ENCODE data around the gene PDLIM5. TPM values are rescaled to one million over a fixed set of nuclear protein-coding genes. Genes with fewer than 3 reads are reported as not detected.

Gene PDLIM5
- total and polyA plus RNA-seq, 9 donors, result 24.9 to 160 (median 87.8) TPM

DNA sequence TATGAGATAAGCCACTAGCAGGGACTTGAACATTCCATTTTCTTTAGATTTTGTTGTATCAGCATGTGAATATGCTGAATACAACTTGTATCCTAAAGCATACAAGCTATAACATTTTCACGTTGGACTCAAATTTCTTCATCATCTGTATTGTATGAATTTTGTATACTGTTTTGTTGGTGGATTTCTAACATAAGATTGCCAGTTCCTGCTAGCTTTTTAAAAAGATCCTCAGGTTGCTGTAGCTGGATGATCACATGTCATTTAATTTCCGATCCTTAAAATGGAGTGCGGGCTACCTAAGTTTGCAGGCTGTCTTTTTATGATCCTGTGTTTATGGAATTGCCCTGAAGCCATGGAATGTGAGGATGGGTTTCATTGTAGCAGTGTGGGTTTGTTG, 6.9 kb downstream of the PDLIM5 start:
- TF ChIP-seq, protein P1, sequence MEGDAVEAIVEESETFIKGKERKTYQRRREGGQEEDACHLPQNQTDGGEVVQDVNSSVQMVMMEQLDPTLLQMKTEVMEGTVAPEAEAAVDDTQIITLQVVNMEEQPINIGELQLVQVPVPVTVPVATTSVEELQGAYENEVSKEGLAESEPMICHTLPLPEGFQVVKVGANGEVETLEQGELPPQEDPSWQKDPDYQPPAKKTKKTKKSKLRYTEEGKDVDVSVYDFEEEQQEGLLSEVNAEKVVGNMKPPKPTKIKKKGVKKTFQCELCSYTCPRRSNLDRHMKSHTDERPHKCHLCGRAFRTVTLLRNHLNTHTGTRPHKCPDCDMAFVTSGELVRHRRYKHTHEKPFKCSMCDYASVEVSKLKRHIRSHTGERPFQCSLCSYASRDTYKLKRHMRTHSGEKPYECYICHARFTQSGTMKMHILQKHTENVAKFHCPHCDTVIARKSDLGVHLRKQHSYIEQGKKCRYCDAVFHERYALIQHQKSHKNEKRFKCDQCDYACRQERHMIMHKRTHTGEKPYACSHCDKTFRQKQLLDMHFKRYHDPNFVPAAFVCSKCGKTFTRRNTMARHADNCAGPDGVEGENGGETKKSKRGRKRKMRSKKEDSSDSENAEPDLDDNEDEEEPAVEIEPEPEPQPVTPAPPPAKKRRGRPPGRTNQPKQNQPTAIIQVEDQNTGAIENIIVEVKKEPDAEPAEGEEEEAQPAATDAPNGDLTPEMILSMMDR (IDR thresholded peaks at IDR 0.05), result no peak
- DNase-seq, result no peak
- 59 to 71% (median 60%) methylated on average over 3 of the region's 3 CpGs for WGBS, 3 donors

DNA sequence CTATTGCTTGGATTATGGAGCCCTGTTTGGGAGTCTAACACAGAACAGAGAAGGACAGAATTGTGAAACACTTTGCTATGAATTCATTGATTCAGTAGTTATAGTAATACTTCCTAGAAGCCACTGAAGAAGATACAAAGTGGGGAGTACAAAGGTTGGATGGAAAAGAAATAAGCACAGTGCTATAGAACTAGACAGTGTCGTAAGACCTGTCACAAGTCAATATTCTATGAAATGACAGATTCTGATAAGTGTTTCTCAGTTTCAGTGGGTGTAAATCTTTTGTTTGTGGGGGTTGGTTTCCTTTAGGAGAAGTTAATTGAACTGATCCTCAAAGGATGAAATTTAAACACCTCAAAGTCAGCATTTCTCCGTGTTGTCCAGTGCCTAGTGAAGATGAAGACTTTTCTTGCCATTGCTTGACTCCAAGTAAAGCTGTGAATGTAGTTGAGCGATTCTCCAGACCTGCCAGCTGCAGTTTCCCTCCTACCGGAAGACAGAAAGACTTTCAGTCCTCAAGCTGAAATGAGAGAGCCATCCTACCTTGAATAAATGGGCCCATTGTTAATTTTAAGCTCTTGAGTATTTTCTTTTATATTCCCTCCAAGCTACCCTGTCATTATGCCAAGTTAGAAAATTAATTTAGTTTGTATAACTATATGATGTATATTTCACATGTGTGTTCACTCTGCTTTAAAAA, 7.9 kb downstream of the PDLIM5 start:
- Histone ChIP-seq H3K27me3 (no peaks in the 10 kb centered on the region), H3K36me3 (no peaks in the 10 kb centered on the region), H3K4me3 (no peak overlapping the region), H3K27ac (no peak overlapping the region), H3K4me1 (ENCODE audit: insufficient read depth) (peaks cover 1% of the 10 kb centered on the region), H3K9me3 (no peaks in the 10 kb centered on the region)
- no peak for DNase-seq
- intact Hi-C loops (cut with DNase I), result loop anchor here in 1 of 4 donors (10.0 kb wide), 1 partner anchor 45 kb away; no protein-coding TSS in a partner anchor
- WGBS, 3 donors, result 86 to 96% (median 91%) methylated on average over 4 of the region's 4 CpGs
- TF ChIP-seq POLR2A (IDR thresholded peaks at IDR 0.05) (no peak), EP300 (IDR thresholded peaks at IDR 0.05) (no peak)
- TF ChIP-seq, protein P1 (IDR thresholded peaks at IDR 0.05), result no peak

More for the DNA sequence above, 6.9 kb downstream of the PDLIM5 start:
- Histone ChIP-seq H3K9me3 (no peaks in the 10 kb centered on the region), H3K4me1 (ENCODE audit: insufficient read depth) (peaks cover 1% of the 10 kb centered on the region), H3K27me3 (no peaks in the 10 kb centered on the region), H3K27ac (no peak overlapping the region), H3K4me3 (no peak overlapping the region), H3K36me3 (no peaks in the 10 kb centered on the region)
- intact Hi-C loops (cut with DNase I), result loop anchor here in 1 of 4 donors (10.0 kb wide), 1 partner anchor 46 kb away; no protein-coding TSS in a partner anchor

DNA sequence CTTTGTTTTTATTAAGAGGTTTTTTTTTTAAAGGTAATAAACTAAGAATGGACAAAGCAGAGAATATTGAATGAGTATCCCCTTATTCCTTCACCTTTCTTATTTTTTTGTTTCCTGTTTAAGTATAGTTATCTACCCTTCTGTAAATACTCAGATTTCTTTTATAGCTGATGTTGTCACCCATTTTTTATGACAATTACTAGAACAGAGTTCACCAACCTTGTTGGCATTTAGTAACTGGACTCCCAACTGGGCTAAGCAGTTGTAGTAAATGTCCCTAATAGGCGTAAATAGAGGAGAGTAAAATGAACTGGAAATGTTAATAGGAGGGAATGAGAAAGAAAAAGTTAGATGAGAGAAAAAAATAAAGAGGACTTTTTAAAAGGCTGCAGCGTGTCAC, 9.8 kb downstream of the PDLIM5 start:
- Histone ChIP-seq H3K4me1 (ENCODE audit: insufficient read depth) (peaks cover 1% of the 10 kb centered on the region), H3K9me3 (no peaks in the 10 kb centered on the region), H3K27me3 (no peaks in the 10 kb centered on the region), H3K27ac (no peak overlapping the region), H3K4me3 (no peak overlapping the region), H3K36me3 (no peaks in the 10 kb centered on the region)
- no peak for DNase-seq
- intact Hi-C loops (cut with DNase I), result no loop called here
- TF ChIP-seq EP300 (IDR thresholded peaks at IDR 0.05) (no peak), POLR2A (IDR thresholded peaks at IDR 0.05) (no peak)
- TF ChIP-seq, protein P1 (IDR thresholded peaks at IDR 0.05), result no peak
- 97 to 99% (median 98%) methylated on average over 2 of the region's 2 CpGs for WGBS, 3 donors

DNA sequence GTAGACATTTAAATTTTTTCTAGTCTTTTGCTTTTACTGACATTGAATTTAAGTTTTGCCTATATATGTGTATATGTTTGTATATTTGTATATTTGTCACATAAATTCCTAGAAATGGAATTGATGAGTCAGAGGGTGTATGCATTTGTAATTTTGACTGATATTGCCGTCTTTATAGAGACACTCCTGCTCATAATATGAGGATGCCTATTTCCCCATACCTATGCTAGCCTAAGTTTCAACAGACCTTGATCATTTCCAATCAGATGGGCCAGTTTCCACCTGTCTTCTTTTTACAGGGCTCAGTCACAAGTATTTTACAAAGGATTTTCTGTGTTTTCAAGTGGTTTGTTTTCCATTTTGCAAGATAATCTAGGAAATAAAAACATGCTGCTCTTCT, 10.8 kb downstream of the PDLIM5 start:
- no peak for DNase-seq
- Histone ChIP-seq H3K4me1 (ENCODE audit: insufficient read depth) (peaks cover 1% of the 10 kb centered on the region), H3K27me3 (no peaks in the 10 kb centered on the region), H3K4me3 (no peak overlapping the region), H3K27ac (no peak overlapping the region), H3K9me3 (no peaks in the 10 kb centered on the region), H3K36me3 (no peaks in the 10 kb centered on the region)
- intact Hi-C loops (cut with DNase I), result no loop called here
- TF ChIP-seq POLR2A (IDR thresholded peaks at IDR 0.05), result no peak
- no peak for TF ChIP-seq EP300 (IDR thresholded peaks at IDR 0.05)
- TF ChIP-seq, protein P1 (IDR thresholded peaks at IDR 0.05), result no peak
- 84 to 98% (median 86%) methylated on average over 1 of the region's 1 CpG for WGBS, 3 donors
